GM12874 (cell line): ENCODE results near the gene LIF.

Source experiments
- CTCF ChIP-seq: IDR thresholded peaks from 2 replicates; pipeline ENCODE4 v1.5.1; 2011; ENCODE audit warnings: low read depth, mild to moderate bottlenecking, control low read depth, low read length, moderate library complexity; ENCODE audit not compliant: insufficient read depth

LIF gene

GRCh38 chr22:30239488-30240405 is 6.8 kb downstream of the LIF start:
- no peak for TF ChIP-seq CTCF

- TF ChIP-seq CTCF: no peak
Observed at GRCh38 chr22:30238661-30239487, 7.7 kb downstream of the LIF start.

- no peak for TF ChIP-seq CTCF
Observed at GRCh38 chr22:30238136-30238535, 8.4 kb downstream of the LIF start.

GRCh38 chr22:30236875-30237274 is 9.7 kb downstream of the LIF start:
- no peak for TF ChIP-seq CTCF

GRCh38 chr22:30235687-30236170 is 10.8 kb downstream of the LIF start:
- no peak for TF ChIP-seq CTCF

- no peak for TF ChIP-seq CTCF
Observed at GRCh38 chr22:30234786-30235470, 11.6 kb downstream of the LIF start.

- no peak for TF ChIP-seq CTCF
Observed at GRCh38 chr22:30233582-30233981, 13.0 kb downstream of the LIF start.
